Upper lobe of right lung (tissue), 1 donor: ENCODE results near the gene DYNLL1. TPM values are rescaled to one million over a fixed set of nuclear protein-coding genes. Genes with fewer than 3 reads are reported as not detected.

Experiments used
- ATAC-seq: fragments of 200-7000 bp; cut with Tn5 transposase; one replicate; pipeline ENCODE4 v1.9.1; 2020; ENCODE audit warnings: mild to moderate bottlenecking, moderate library complexity
- DNase-seq: peaks from one replicate; pipeline ENCODE4 v3.0.0-alpha.2; 2020
- H3K27ac ChIP-seq: fragments of 200-600 bp; one replicate; pipeline ENCODE4 v1.8.0; 2022
- H3K27me3 ChIP-seq: fragments of 200-600 bp; one replicate; pipeline ENCODE4 v1.8.0; 2022; ENCODE audit warnings: mild to moderate bottlenecking
- H3K36me3 ChIP-seq: fragments of 200-600 bp; one replicate; pipeline ENCODE4 v1.8.0; 2022
- H3K4me1 ChIP-seq: fragments of 200-600 bp; one replicate; pipeline ENCODE4 v1.8.0; 2022
- H3K4me3 ChIP-seq: fragments of 200-600 bp; one replicate; pipeline ENCODE4 v1.8.0; 2022; ENCODE audit warnings: mild to moderate bottlenecking
- H3K9me3 ChIP-seq: fragments of 200-600 bp; one replicate; pipeline ENCODE4 v1.8.0; 2022
- CTCF ChIP-seq: fragments of 200-600 bp; IDR thresholded peaks from one replicate; pipeline ENCODE4 v1.8.0; 2022; ENCODE audit warnings: antibody characterized with exemption
- intact Hi-C: fragments of 100-400 bp; cut with DNase I; formaldehyde crosslinking; loops from one replicate; pipeline ENCODE4 v1.11.0; 2022
- total RNA-seq: library from RNA; stranded (reverse); fragmentation: NEBNext Ultra II Directional; extraction: Animal tissue kit (Norgen Biotek cat#: 25700); gene quantifications from one replicate; pipeline ENCODE4 v1.2.1, GENCODE V29; 2021
- donor health status: DM: no; HTN: yes; CAD: no; lungs with severe emphysema.

DYNLL1 gene
- total RNA-seq, 1 donor from 2014 or later, result 242 TPM

- intact Hi-C loops, result no loop called here
- TF ChIP-seq CTCF, result no peak
- DNase-seq, result peak; percentile 82
- ATAC-seq, result peak; percentile 69
- H3K9me3 ChIP-seq, result no peaks in the 10 kb centered on the region
- peaks cover 20% of the 10 kb centered on the region for H3K4me1 ChIP-seq
- no peaks in the 10 kb centered on the region for H3K27me3 ChIP-seq
- peak overlapping the region; percentile 90 for H3K27ac ChIP-seq
- H3K36me3 ChIP-seq, result peaks cover 16% of the 10 kb centered on the region
- peak overlapping the region; percentile 97 for H3K4me3 ChIP-seq
These were observed 764 bp downstream of the DYNLL1 start for GRCh38 chr12:120496413-120497340.

GRCh38 chr12:120497524-120498150, 1.7 kb downstream of the DYNLL1 start:
- H3K27ac ChIP-seq, result peak overlapping the region; percentile 90
- H3K4me3 ChIP-seq, result peak overlapping the region; percentile 97

GRCh38 chr12:120498870-120499515, 3.1 kb downstream of the DYNLL1 start:
- Histone ChIP-seq H3K4me1 (peaks cover 20% of the 10 kb centered on the region), H3K27ac (no peak overlapping the region), H3K27me3 (no peaks in the 10 kb centered on the region), H3K9me3 (no peaks in the 10 kb centered on the region), H3K36me3 (peaks cover 34% of the 10 kb centered on the region), H3K4me3 (no peak overlapping the region)
- DNase-seq (no peak), ATAC-seq (no peak)
- intact Hi-C loops, result no loop called here
- TF ChIP-seq CTCF, result no peak

More at GRCh38 chr12:120497524-120498150, 1.7 kb downstream of the DYNLL1 start:
- Histone ChIP-seq H3K9me3 (no peaks in the 10 kb centered on the region), H3K36me3 (peaks cover 21% of the 10 kb centered on the region), H3K4me1 (peaks cover 20% of the 10 kb centered on the region), H3K27me3 (no peaks in the 10 kb centered on the region)
- ATAC-seq (no peak), DNase-seq (no peak)
- intact Hi-C loops, result no loop called here
- no peak for TF ChIP-seq CTCF

- peaks cover 44% of the 10 kb centered on the region for H3K36me3 ChIP-seq
- intact Hi-C loops, result no loop called here
- H3K4me3 ChIP-seq, result no peak overlapping the region
- H3K27ac ChIP-seq, result no peak overlapping the region
- DNase-seq (no peak), ATAC-seq (no peak)
- no peak for TF ChIP-seq CTCF
- no peaks in the 10 kb centered on the region for H3K27me3 ChIP-seq
- peaks cover 11% of the 10 kb centered on the region for H3K4me1 ChIP-seq
- no peaks in the 10 kb centered on the region for H3K9me3 ChIP-seq
These were observed 4.7 kb downstream of the DYNLL1 start for GRCh38 chr12:120500581-120500980.

- H3K36me3 ChIP-seq, result peaks cover 46% of the 10 kb centered on the region
- H3K4me1 ChIP-seq, result no peaks in the 10 kb centered on the region
- intact Hi-C loops, result no loop called here
- H3K4me3 ChIP-seq, result no peak overlapping the region
- no peak for TF ChIP-seq CTCF
- no peaks in the 10 kb centered on the region for H3K9me3 ChIP-seq
- H3K27me3 ChIP-seq, result no peaks in the 10 kb centered on the region
- DNase-seq, result no peak
- ATAC-seq, result no peak
- no peak overlapping the region for H3K27ac ChIP-seq
These were observed 8.7 kb downstream of the DYNLL1 start for GRCh38 chr12:120504587-120504986.
